A172 (cell line): ENCODE results near the gene AGGF1. TPM values are rescaled to one million over a fixed set of nuclear protein-coding genes. Genes with fewer than 3 reads are reported as not detected.
"Not testable (repeated sequence)": the region's sequence is repeated elsewhere in the genome, so short reads cannot be mapped to it uniquely, and the experiment has no call there.

Experiments
- DNase-seq: peaks from one replicate; pipeline ENCODE4 v3.0.0-alpha.2; 2015; ENCODE audit warnings: low spot score
- total RNA-seq: library from RNA; depleted of rRNA; stranded (reverse); fragments of >200 nt; shearing (Covaris generic); gene quantifications from 2 replicates; pipeline ENCODE4 v1.2.3, GENCODE V29; 2014; rRNA removed

The AGGF1 gene
- total RNA-seq, 1 experiment from 2014 or later = 33.9 TPM

DNA sequence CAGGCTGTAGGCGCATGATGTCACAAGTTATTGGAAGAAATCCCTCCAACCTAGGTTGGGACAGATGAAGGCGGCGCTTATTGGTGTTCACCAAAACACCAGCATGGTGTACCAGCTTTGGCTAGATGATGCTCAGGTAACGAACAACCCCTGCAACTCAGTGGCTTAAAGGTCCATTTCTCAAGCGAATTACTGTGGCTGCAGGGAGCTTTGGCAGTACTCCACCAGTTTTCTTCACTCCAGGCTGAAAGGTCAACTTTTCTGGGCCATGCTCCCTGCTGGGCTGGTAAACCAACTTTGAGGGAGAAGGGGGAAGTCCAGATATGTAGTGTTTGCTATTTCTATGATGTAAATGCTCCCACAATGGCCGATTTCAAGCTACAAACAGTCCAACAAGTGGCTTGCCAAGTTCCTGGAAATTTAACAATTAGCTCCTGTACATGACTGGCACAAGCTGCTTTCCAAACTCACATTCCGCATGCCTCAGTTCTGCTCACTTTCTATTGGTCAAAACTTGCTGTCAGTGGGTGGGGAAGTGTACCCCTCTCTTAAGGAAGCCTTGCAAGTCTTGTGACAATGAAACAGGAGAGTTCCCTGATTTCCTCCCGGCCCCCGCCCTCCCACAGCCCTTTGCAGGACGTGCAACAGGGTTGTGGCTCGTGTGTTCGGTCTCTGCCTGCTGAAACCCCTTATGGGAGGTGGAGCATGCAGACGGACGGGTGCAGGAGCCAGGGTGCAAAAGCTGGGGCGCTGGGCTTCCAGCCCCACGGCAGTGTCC is 57.5 kb downstream of the AGGF1 start:
- DNase-seq = no peak

DNA sequence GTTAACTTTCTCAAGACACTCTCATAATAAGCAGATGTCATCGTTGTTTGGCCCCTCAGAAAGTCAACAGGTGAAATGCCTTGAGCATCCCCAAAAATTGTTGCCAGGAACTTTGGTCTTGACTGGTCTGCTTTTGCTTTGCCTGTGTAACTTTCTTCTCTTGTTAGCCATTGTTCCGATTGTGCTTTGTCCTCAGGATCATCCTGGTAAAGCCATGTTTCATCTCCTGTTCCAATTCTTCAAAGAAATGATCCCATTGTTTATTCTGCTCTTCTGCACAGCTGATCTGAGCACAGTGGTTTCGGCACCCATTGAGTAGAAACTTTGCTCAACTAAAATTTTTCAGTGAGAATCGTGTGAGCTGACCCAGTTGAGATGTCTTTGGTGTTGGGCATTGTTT is 65.0 kb downstream of the AGGF1 start:
- no peak for DNase-seq

DNA sequence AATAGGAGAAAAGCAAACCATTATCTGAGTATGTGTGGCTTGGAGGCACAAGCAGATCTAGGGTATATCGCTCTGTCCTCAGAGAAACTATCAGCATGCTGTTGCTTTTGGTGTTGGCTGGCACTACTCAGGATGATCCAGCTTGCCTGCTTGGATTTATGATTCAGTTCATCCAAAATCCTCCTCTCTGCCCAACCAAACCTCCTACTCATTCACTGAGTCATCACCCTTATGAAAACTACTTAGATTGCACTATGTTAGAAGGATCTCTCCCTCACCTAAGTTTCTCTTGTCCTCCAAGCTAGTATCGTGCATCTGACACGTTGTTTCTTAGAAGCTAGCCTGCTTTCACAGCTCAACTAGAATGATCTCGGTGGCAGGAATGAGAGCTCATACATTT is 71.1 kb downstream of the AGGF1 start:
- DNase-seq = peak; percentile 67

- DNase-seq = no peak
These were observed 72.3 kb downstream of the AGGF1 start for GRCh38 chr5:77102549-77102948.

DNA sequence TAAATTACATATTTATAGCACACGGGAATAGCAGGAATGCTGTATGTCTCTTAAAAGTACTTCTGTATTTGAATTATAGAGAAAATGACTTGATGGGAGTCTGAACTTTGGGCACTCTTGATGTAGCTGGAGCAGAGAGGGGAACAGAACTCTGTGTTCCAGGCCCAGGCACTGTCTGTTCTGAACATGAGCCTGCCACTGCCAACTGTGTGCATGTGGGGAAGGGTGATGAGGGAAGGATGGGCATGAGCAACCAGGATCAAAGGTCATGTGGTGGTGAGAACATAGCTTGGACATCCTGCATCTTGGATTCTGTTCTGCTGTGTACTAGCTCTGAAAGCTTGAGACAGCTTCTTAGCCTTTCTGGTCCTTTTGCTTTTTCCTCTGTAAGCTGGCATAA is 73.3 kb downstream of the AGGF1 start:
- no peak for DNase-seq

DNA sequence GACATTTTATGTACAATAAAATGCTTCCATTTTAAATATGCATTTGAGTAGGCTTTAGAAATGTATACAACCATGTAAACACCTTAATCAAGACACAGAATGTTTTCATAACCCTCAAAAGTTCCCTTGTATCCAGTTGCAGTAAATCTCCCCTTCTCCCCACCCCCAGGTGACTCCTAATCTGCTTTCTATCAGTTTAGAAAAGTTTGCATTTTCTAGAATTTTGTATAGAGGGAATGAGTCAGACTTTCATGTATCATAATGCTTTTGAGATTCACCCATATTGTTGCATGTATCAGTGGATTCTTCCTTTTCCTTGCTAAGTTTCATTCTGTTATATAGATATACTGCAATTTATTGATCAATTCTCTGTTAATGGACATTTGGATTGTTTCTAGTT is 74.6 kb downstream of the AGGF1 start:
- no peak for DNase-seq

DNA sequence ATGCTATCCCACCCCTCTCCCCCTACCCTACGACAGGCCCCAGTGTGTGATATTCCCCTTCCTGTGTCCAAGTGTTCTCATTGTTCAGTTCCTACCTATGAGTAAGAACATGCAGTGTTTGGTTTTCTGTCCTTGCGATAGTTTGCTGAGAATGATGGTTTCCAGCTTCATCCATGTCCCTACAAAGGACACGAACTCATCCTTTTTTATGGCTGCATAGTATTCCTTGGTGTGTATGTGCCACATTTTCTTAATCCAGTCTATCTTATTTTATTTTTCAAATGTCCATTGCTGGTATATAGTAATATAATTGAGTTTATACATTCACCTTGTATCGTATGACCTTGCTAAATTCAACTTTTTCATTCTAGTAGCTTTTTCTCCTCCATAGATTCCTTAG is 76.8 kb downstream of the AGGF1 start:
- not testable (repeated sequence) for DNase-seq

Other genes starting within 250 kb of the AGGF1 start
- gene F2RL1, start 211.4 kb upstream of the AGGF1 start, total RNA-seq = 1.7 and 2.3 TPM in 2 replicates
- gene S100Z, start 180.4 kb upstream of the AGGF1 start, total RNA-seq = 0.47 TPM in 1 of 2 replicates, not detected in the other
- 0.14 TPM in 1 of 2 replicates, not detected in the other for gene CRHBP, start 77.4 kb upstream of the AGGF1 start, total RNA-seq
- 0.71 and 0.89 TPM in 2 replicates for gene ZBED3, start 56.9 kb downstream of the AGGF1 start, total RNA-seq
- gene PDE8B, start 180.3 kb downstream of the AGGF1 start, total RNA-seq = 0.05 TPM in 1 of 2 replicates, not detected in the other